Measurements from ENCODE around the gene KCNN4. TPM values are rescaled to one million over a fixed set of nuclear protein-coding genes. Genes with fewer than 3 reads are reported as not detected.

The KCNN4 gene
- total and polyA plus RNA-seq, 12 donors = 0.34 to 1.6 (median 0.86) TPM

DNA sequence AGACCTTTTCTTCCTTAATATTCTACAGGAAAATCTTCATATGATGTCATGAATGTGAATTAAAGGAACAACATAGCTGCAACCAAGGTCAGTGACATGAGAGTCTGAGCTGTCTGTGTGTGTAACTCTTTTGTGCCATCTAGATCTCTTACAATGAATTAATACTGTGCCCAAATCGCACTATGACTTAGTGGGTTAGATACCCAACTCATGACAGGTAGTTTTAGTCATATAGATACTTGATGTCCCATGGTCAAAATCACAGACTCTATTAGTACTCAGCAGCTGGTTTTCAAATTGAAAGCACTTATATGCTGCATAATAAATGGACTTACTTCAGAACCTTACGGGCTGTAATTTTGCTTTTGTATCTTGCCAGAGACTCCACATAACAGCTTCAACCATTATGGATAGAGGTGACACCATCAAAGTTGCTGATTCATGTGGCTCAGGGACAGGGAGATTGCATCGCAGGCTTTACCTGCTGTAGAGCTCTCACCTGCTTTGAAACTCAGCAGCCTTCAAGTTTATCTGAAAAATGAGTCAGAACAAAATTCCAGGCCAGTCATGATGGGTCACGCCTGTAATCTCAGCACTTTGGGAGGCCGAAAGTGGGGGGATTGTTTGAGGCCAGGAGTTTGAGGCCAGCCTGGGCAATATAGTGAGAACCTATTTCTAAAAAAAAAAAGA lies 34.0 kb upstream of the KCNN4 start:
- Histone ChIP-seq H3K4me3 (no peak overlapping the region), H3K27ac (no peak overlapping the region), H3K4me1 (peaks cover 0 to under 1% (median 0%) of the 10 kb centered on the region in 9 donors), H3K36me3 (no peaks in the 10 kb centered on the region), H3K27me3 (peaks cover 0 to 12% (median 0%) of the 10 kb centered on the region in 7 donors), H3K9me3 (no peaks in the 10 kb centered on the region)
- DNase-seq (no peak), ATAC-seq (no peak)
- TF ChIP-seq, protein P1, sequence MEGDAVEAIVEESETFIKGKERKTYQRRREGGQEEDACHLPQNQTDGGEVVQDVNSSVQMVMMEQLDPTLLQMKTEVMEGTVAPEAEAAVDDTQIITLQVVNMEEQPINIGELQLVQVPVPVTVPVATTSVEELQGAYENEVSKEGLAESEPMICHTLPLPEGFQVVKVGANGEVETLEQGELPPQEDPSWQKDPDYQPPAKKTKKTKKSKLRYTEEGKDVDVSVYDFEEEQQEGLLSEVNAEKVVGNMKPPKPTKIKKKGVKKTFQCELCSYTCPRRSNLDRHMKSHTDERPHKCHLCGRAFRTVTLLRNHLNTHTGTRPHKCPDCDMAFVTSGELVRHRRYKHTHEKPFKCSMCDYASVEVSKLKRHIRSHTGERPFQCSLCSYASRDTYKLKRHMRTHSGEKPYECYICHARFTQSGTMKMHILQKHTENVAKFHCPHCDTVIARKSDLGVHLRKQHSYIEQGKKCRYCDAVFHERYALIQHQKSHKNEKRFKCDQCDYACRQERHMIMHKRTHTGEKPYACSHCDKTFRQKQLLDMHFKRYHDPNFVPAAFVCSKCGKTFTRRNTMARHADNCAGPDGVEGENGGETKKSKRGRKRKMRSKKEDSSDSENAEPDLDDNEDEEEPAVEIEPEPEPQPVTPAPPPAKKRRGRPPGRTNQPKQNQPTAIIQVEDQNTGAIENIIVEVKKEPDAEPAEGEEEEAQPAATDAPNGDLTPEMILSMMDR (IDR thresholded peaks at IDR 0.05) = no peak
- intact Hi-C loops (cut with DNase I) = no loop called here
- 78 to 82% methylated on average over 5 of the region's 5 CpGs for WGBS, 2 donors

- Histone ChIP-seq H3K4me1 (no peaks in the 10 kb centered on the region), H3K27me3 (peaks cover 0 to 15% (median 0%) of the 10 kb centered on the region in 7 donors), H3K36me3 (no peaks in the 10 kb centered on the region), H3K27ac (no peak overlapping the region), H3K9me3 (no peaks in the 10 kb centered on the region), H3K4me3 (no peak overlapping the region)
- 66 to 70% methylated on average over 6 of the region's 6 CpGs for WGBS, 2 donors
- TF ChIP-seq, protein P1 (IDR thresholded peaks at IDR 0.05) = no peak
- intact Hi-C loops (cut with DNase I) = no loop called here
- ATAC-seq = no peak
- DNase-seq = no peak
These were observed 31.9 kb upstream of the KCNN4 start for GRCh38 chr19:43812688-43813087.

DNA sequence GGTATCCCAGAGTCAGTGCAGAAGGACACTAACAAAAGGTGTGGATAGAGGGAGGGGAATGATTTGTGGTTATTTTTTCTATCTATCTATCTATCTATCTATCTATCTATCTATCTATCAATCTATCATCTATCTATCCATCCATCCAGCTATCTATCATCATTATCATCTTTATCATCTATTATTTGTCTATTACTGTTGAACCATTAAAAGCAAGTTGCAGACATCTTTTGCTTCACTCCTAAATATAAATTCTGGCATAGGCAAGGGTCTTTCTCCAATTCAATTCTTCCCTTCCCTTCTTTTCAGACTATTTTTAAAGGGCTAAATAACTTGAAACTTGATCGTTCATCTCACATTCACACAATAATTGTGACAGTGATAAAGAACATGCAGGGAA lies 31.5 kb upstream of the KCNN4 start:
- 62 to 66% methylated on average over 1 of the region's 1 CpG for WGBS, 2 donors
- H3K4me3 ChIP-seq = no peak overlapping the region
- H3K4me1 ChIP-seq = no peaks in the 10 kb centered on the region
- H3K36me3 ChIP-seq = no peaks in the 10 kb centered on the region
- H3K27ac ChIP-seq = no peak overlapping the region
- TF ChIP-seq, protein P1 (IDR thresholded peaks at IDR 0.05) = no peak
- intact Hi-C loops (cut with DNase I) = no loop called here
- H3K27me3 ChIP-seq = peaks cover 0 to 18% (median 0%) of the 10 kb centered on the region in 7 donors
- no peak for DNase-seq
- H3K9me3 ChIP-seq = no peaks in the 10 kb centered on the region
- ATAC-seq = no peak

DNA sequence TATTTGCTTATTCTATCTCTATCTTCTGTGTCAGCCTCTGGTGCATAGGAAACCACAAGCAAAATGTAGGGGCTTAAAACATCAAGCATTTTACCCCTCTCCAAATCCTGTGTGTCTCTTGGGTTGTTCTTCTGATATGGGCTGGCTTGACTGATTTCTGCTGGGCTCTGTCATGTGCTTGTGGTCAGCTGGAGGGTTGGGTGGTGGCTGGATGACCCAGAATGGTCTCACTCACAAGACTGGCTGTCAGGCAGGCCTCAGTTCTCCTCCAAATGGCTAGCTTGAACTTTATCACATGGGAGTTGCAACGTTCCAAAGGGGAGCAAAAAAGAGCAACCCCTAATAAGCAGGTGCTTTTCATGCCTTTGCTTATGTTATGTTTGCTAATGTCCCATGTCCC lies 31.1 kb upstream of the KCNN4 start:
- TF ChIP-seq, protein P1 (IDR thresholded peaks at IDR 0.05) = no peak
- DNase-seq (no peak), ATAC-seq (no peak)
- 38 to 39% methylated on average over 1 of the region's 1 CpG for WGBS, 2 donors
- no peak overlapping the region for H3K27ac ChIP-seq
- H3K9me3 ChIP-seq = no peaks in the 10 kb centered on the region
- no peaks in the 10 kb centered on the region for H3K36me3 ChIP-seq
- H3K4me1 ChIP-seq = no peaks in the 10 kb centered on the region
- H3K27me3 ChIP-seq = peaks cover 0 to 18% (median 0%) of the 10 kb centered on the region in 7 donors
- intact Hi-C loops (cut with DNase I) = no loop called here
- no peak overlapping the region for H3K4me3 ChIP-seq
